OCI-LY7 (cell line): Measurements from ENCODE around the gene TMIGD3. TPM values are rescaled to one million over a fixed set of nuclear protein-coding genes. Genes with fewer than 3 reads are reported as not detected.

Source experiments
- BruUV-seq: library from RNA; stranded (reverse); fragments of 400-500 nt; replicated peaks from 2 replicates; lab custom pipeline; 2021; lab: Mats Ljungman, UMichigan
- CTCF ChIA-PET: fragments of 300-600 bp; sonication (Branson Sonifier 250); formaldehyde crosslinking; loops from one replicate; lab custom pipeline; 2022; ENCODE audit warnings: antibody characterized with exemption; ENCODE audit not compliant: unreplicated experiment; lab: Charles Lee
- POLR2A ChIA-PET: fragments of 300-600 bp; sonication (Branson Sonifier 250); formaldehyde crosslinking; loops from one replicate; lab custom pipeline; 2022; ENCODE audit warnings: antibody characterized with exemption; lab: Charles Lee
- DNase-seq: peaks from one replicate; pipeline ENCODE4 v3.0.0-alpha.2; 2015; ENCODE audit warnings: low spot score
- H2AFZ ChIP-seq: fragments of 200-600 bp; sonication (generic), shearing (Covaris generic); 2 replicates; pipeline ENCODE4 v1.6.1; 2014; ENCODE audit warnings: mild to moderate bottlenecking, antibody characterized with exemption, low read length, moderate library complexity
- H3K27ac ChIP-seq: fragments of 200-600 bp; sonication (generic); 2 replicates; pipeline ENCODE4 v1.5.1; 2014; ENCODE audit warnings: mixed run types, low read depth, mild to moderate bottlenecking, moderate library complexity, low read length, inconsistent platforms; ENCODE audit not compliant: poor library complexity, severe bottlenecking
- H3K36me3 ChIP-seq: fragments of 200-600 bp; sonication (generic); 2 replicates; pipeline ENCODE4 v1.6.1; 2014; ENCODE audit warnings: mild to moderate bottlenecking, antibody characterized with exemption, low read length, moderate library complexity, mixed read lengths; ENCODE audit not compliant: insufficient read depth
- H3K4me1 ChIP-seq: fragments of 200-600 bp; sonication (generic); 2 replicates; pipeline ENCODE4 v1.5.1; 2014; ENCODE audit warnings: mild to moderate bottlenecking, low read length; ENCODE audit not compliant: insufficient read depth, poor library complexity, severe bottlenecking
- H3K4me2 ChIP-seq: fragments of 200-600 bp; sonication (generic); 2 replicates; pipeline ENCODE4 v1.6.1; 2014; ENCODE audit warnings: mild to moderate bottlenecking, low read length
- H3K4me3 ChIP-seq: fragments of 200-600 bp; sonication (generic); 2 replicates; pipeline ENCODE4 v1.5.1; 2014; ENCODE audit warnings: mild to moderate bottlenecking, low read depth, low read length; ENCODE audit not compliant: poor library complexity, severe bottlenecking
- H3K79me2 ChIP-seq: fragments of 200-600 bp; sonication (generic); 2 replicates; pipeline ENCODE4 v1.6.1; 2016; ENCODE audit warnings: low read depth, mild to moderate bottlenecking, low read length, moderate library complexity, mixed read lengths; ENCODE audit not compliant: insufficient read depth
- H3K9me2 ChIP-seq: fragments of 200-600 bp; sonication (generic); 2 replicates; pipeline ENCODE4 v1.6.1; 2016; ENCODE audit warnings: mild to moderate bottlenecking, low read length, mixed read lengths; ENCODE audit not compliant: insufficient read depth
- H3K9me3 ChIP-seq: fragments of 200-600 bp; sonication (generic); 2 replicates; pipeline ENCODE4 v1.6.1; 2014; ENCODE audit warnings: mild to moderate bottlenecking, mixed run types, low read length, mixed read lengths
- H4K20me1 ChIP-seq: fragments of 200-600 bp; sonication (generic); 2 replicates; pipeline ENCODE4 v1.6.1; 2014; ENCODE audit warnings: mild to moderate bottlenecking, antibody characterized with exemption, low read length, moderate library complexity, mixed read lengths; ENCODE audit not compliant: insufficient read depth
- EZH2phosphoT487 ChIP-seq: fragments of 200-600 bp; sonication (generic); IDR thresholded peaks from 2 replicates; pipeline ENCODE4 v1.6.1; 2018; ENCODE audit warnings: low read depth, borderline replicate concordance, mild to moderate bottlenecking, mixed run types, antibody characterized with exemption, low read length, moderate library complexity, mixed read lengths
- intact Hi-C: fragments of 100-400 bp; cut with micrococcal nuclease; formaldehyde crosslinking; loops from one replicate; pipeline ENCODE4 v1.10.0; 2022; ENCODE audit not compliant: unreplicated experiment
- total RNA-seq, 2 experiments: library from RNA; depleted of rRNA in 1 of 2; stranded (reverse); fragments of >200 nt in 1 of 2; shearing (Covaris generic) in 1 of 2; gene quantifications; 2 replicates each; pipeline ENCODE4 v1.2.3, GENCODE V29; 2014 to 2022
- TF ChIP-seq, protein P1 (sequence below): fragments of 200-600 bp; sonication (generic); conservative IDR thresholded peaks from 2 replicates; pipeline ENCODE4 v1.5.1; 2014; ENCODE audit warnings: mild to moderate bottlenecking, antibody characterized with exemption, low read length, moderate library complexity, mixed read lengths

TMIGD3 gene
- total RNA-seq, 2 experiments from 2014 or later = not detected

DNA sequence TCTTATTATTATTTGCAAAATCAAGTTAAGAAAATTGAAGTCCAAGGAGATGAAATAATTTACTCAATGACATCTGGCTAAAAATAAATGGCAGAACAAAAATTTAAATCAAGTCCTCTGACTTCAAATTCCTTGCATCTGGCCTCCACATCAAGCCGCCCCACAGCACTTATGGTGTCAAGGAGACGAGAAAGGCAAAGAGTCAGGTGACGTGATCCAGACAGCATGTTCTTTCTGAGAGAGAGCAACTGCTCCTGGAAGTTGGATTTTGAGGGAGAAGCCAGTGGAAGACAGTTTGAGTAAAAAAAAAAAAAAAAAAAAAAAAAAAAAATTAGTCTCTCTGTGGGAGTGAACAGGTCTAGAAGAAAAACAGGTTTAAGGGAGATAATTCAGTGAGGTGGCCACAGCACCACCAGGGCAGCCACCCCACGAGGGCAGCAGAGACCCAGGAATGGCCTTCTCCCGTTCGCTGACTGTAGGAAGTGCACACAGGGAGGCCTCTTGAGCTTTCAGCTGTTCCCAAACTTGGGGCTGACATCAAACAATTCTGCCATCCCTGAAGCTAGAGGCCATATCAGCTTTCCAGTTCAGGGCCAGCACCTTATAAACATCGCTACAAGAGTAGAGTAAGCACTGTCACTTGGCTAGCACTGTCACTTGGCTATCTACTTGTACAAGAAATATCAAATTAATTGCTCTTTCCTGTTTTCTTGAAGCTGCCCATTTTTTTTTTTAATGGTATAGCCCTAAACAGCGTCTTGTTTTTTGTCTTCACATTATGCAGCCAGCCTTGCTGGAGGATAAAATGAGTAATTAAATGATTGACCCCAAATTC, 21.8 kb downstream of the TMIGD3 start:
- no peaks in the 10 kb centered on the region for H3K79me2 ChIP-seq
- H3K9me2 ChIP-seq = no peaks in the 10 kb centered on the region
- 0 out of 2 replicates have a peak overlapping the region, but pooled peaks have one; percentile 3 for H2AFZ ChIP-seq
- POLR2A ChIA-PET = interaction anchor here (0.7 to 2.5 kb wide), 4 partner anchors 10 to 36 kb away, joined by 3 to 10 read pairs (median 4); no protein-coding TSS in a partner anchor
- H3K9me3 ChIP-seq = no peaks in the 10 kb centered on the region
- no peak for TF ChIP-seq EZH2phosphoT487
- TF ChIP-seq, protein P1, sequence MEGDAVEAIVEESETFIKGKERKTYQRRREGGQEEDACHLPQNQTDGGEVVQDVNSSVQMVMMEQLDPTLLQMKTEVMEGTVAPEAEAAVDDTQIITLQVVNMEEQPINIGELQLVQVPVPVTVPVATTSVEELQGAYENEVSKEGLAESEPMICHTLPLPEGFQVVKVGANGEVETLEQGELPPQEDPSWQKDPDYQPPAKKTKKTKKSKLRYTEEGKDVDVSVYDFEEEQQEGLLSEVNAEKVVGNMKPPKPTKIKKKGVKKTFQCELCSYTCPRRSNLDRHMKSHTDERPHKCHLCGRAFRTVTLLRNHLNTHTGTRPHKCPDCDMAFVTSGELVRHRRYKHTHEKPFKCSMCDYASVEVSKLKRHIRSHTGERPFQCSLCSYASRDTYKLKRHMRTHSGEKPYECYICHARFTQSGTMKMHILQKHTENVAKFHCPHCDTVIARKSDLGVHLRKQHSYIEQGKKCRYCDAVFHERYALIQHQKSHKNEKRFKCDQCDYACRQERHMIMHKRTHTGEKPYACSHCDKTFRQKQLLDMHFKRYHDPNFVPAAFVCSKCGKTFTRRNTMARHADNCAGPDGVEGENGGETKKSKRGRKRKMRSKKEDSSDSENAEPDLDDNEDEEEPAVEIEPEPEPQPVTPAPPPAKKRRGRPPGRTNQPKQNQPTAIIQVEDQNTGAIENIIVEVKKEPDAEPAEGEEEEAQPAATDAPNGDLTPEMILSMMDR = peak; percentile 78
- H3K4me2 ChIP-seq = no peak overlapping the region
- no peak overlapping the region for H3K4me3 ChIP-seq
- peaks cover 21% of the 10 kb centered on the region for H3K4me1 ChIP-seq
- intact Hi-C loops = loop anchor here (1.0 to 5.0 kb wide), 3 partner anchors 231 to 288 kb away; partner anchors contain the start of gene DDX20
- no peak overlapping the region for H3K27ac ChIP-seq
- BruUV-seq = no TSS peak
- H4K20me1 ChIP-seq = no peaks in the 10 kb centered on the region
- peak; percentile 65 for DNase-seq
- CTCF ChIA-PET = interaction anchor here (0.6 to 1.4 kb wide), 7 partner anchors 10 to 286 kb away, joined by 3 to 9 read pairs (median 3); partner anchors contain the start of genes ADORA3 and TMIGD3
- no peaks in the 10 kb centered on the region for H3K36me3 ChIP-seq

DNA sequence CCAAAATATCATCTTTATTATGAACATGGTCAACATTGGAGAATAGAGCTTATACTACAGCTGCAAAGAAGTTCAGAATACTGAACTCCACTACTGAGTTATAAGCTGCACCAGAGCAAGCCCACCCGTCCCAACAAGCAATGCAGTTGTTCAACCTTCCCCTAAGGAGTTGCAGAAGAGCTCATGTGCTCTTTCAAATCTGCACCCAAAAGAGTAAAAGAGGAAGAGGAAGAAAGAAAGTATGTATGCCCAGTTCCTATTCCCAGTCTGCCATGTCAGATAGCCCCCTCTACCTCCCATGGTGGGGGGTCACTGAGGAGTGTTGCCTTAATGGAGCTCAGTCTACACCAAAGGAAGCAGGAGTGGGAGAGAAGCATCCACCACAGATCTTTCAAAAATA, 22.8 kb downstream of the TMIGD3 start:
- intact Hi-C loops = loop anchor here (1.0 to 5.0 kb wide), 3 partner anchors 232 to 289 kb away; partner anchors contain the start of gene DDX20
- TF ChIP-seq, protein P1 = no peak
- TF ChIP-seq EZH2phosphoT487 = no peak
- H3K79me2 ChIP-seq = no peaks in the 10 kb centered on the region
- no peak overlapping the region for H3K4me2 ChIP-seq
- no peaks in the 10 kb centered on the region for H3K9me3 ChIP-seq
- H4K20me1 ChIP-seq = no peaks in the 10 kb centered on the region
- H3K4me3 ChIP-seq = no peak overlapping the region
- H2AFZ ChIP-seq = no peak overlapping the region
- no peaks in the 10 kb centered on the region for H3K9me2 ChIP-seq
- ChIA-PET POLR2A (interaction anchor here (0.8 to 2.5 kb wide), 3 partner anchors 9 to 15 kb away, joined by 3 to 10 read pairs (median 4); no protein-coding TSS in a partner anchor), CTCF (no interaction called here)
- H3K27ac ChIP-seq = no peak overlapping the region
- DNase-seq = no peak
- BruUV-seq = no TSS peak
- H3K4me1 ChIP-seq = peaks cover 30% of the 10 kb centered on the region
- H3K36me3 ChIP-seq = no peaks in the 10 kb centered on the region
